HG03097 (cell line): Measurements from ENCODE around the gene CRX.
"Not testable (repeated sequence)": the region's sequence is repeated elsewhere in the genome, so short reads cannot be mapped to it uniquely, and the experiment has no call there.

Experiments used
- ATAC-seq: cut with Tn5 transposase; IDR thresholded peaks from one replicate; pipeline ENCODE4 v1.9.1; 2021; ENCODE audit not compliant: unreplicated experiment, low FRiP score

CRX gene

DNA sequence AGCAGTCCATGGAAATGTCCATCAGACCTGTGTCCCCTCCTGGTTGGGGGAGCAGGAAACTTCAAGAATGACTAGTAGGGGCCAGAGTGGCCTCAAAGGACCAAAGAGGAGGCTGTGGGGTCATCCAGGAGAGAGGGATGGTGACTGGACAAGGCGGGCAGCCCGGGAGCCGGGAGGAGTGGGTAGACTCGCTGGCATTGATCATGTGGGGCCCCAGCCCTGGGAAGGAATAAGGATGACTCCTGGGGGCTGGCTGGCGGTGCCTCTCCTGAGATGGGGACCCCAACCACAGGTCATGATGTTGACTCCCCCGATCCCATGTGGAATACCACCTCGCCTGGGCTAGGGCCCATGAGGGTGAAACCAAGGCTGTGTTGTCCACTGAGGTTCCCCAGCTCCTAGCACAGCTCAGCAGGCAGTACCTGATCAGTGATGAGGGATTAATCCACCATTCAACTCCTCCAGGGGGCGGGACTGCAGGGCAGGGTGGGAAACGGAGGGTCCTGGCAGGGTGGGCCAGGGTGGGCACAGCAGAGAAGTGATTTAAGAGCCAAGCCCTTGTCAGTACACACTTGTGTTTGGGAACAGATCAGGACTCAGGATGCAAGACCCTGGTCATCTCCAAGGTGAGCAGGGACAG lies 37.0 kb downstream of the CRX start, which contains the start of gene TPRX2:
Gene TPRX2 (plus strand): TSS at position 590 of the 640 bp plus-strand sequence. CDS start 12 bp downstream, at position 602.
- not testable (repeated sequence) for ATAC-seq

DNA sequence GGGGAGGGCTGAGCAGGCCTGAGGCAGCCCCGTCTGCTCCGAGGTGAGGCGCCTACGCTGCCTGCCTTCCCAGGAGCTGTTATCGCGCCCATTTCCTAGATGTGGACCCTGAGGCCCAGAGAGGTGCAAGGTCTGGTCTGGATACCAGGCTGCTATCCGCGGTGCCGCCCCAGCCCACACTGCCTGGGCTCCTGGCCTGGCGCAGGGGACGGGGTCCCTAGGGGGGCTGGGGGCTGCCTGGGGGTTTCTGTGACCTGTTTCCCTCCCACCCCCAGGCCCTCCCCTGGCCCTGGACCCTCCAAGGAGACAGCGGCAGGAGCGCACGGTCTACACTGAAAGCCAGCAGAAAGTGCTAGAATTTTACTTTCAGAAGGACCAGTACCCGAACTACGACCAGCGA lies 38.1 kb downstream of the CRX start:
- ATAC-seq, result not testable (repeated sequence)

DNA sequence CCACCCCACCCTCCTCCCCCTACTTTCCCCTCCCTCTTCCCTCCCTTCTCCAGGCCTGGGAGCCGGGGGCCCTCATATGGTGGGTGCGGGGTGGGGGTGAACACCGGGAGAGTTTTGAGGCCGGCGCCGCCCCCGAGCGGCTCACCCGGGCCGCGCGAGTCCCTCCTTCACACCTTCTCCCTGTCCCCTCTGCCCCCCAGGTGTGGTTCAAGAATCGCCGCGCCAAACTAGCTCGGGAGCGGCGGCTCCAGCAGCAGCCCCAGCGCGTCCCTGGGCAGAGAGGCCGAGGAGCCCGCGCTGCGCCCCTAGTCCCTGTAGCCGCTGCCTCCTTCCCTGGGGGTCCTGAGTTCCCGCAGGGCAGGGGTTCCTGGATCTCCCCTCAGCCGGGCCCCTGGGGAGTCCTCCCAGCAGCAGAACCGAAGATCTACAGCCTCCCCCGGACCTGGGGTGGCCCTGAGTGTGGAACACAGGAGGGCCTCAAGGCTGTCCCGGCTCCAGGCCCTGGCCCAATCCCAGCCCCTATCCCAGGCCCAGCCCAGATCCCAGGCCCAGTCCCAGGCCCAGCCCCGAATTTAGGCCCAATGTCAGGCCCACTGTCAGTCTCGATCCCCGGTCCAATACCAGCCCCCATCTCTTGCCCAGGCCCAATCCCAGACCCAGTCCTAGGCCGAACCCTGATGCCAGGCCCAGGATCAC lies 39.0 kb downstream of the CRX start:
- no peak for ATAC-seq

DNA sequence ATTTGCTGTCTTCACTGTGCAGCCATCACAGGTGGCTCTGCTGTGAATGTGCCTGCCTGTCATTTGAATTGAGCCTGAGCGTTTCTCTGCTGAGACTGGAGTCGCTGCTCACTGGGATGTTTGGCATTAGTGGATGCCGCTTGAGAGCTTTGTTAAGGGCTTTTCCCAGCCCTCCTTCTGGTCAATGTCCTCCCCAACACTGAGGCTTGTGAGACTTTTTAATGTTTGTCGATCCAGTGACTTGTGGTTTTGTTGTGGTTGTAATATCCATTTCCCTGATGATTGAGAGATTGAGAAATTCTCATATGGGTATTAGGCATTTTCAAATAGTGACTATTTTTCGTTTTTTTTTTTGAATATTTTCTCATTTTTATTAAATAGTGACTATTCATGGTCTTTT lies 39.9 kb downstream of the CRX start:
- no peak for ATAC-seq

DNA sequence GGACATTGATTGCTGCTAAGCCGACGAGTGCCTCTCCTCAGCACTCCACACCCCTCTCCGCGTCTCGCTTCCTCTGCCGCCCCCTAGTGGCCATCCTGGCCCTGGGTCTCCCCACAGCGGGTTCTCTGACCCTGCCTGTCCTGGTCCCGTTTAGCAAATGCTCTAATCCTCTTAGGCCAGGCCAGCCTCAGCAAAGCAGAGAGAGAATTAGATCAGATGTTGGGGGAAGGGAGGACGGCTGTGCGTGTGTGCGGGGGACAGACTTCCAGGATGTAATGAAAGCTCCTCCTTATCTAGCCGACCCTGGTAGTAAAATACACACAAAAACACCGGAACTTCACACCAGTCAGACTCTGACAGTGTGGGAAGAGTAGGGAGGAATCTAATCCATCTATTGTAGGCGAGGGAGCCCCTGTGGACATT lies 41.8 kb downstream of the CRX start:
- ATAC-seq, result no peak

DNA sequence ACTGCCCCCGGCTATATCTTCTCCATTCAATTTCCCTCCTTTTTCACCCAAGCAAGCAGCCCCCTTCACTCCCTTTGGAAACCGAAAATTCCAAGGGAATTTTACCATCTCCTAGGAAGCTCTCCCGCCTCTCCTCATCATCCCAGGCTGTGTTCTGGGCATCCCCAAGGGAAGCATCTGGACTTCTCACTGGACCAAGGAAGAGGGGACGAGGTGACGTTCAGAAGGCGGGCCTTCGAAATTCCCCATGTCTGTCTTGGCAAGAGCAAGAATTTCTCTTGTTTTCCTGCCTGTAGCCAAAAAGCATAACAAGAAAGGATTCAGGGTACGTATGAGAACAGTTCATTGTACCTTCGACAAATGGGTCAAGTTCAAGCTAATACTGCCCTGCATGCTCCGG lies 43.4 kb downstream of the CRX start:
- ATAC-seq, result no peak

DNA sequence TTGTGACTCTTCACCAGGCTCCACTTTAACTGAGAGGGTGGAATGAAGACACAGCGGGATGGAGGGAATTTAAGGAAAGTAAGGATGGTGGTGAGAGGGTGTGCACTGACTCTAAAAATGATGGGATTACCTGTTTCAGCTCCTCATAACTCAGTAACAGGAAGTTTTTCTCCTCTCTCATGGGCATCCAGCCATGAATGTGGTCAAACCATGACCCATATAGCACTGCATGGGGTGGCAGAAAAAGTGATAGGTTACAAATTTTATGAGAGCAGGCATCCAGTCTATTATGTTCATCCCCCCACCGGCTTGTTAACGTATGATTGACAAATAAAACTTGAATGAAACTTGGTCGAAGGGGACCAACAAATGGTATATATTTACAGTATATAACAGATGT lies 57.2 kb downstream of the CRX start:
- no peak for ATAC-seq

DNA sequence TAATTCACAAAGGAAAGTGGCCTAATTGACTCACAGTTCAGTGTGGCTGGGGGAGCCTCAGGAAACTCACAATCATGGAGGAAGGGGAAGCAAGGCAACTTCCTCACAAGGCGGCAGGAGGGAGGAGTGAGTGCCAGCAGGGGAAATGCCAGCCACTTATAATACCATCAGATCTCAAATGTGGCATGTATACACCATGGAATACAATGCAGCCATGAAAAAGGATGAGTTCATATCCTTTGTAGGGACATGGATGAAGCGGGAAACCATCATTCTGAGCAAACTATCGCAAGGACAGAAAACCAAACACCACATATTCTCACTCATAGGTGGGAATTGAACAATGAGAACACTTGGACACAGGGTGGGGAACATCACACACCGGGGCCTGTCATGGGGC lies 57.6 kb downstream of the CRX start:
- ATAC-seq, result not testable (repeated sequence)

DNA sequence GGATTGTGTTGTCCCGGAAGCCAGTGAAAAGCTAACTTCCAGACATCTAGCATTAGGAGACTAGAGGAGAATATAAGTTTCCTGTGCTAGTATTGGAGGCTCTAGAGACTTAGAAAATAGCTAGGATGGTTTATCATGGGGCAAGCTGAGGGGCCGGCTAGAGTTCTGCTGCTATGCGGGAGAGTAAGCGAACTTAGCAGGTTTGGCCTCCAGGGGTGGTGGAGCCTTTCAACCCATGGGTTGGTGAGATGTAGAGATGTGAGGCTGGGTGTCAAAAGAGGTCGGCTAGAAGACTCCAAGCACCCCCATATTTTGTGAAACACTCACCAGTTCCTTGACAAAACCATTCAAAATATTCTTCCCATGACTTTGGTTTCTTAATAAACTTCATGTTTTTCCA lies 60.0 kb downstream of the CRX start:
- no peak for ATAC-seq

DNA sequence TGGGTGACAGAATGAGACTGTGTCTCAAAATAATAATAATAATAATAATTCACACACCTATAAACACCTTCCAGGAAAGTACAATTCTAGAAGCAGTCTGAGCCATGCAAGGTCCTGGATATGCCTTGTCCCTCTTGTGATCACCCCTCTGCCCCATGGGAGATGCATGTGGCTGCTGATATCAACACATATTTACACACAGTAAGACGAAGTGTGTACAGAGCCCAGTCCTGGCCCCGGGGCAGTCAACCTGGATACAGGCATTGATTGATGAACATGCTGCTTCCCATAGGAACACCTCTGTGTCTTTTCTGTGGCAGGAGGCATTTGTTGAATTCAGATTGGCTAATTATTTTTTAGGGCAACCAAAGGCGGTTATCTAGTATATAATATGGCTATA lies 61.2 kb downstream of the CRX start:
- ATAC-seq, result no peak

DNA sequence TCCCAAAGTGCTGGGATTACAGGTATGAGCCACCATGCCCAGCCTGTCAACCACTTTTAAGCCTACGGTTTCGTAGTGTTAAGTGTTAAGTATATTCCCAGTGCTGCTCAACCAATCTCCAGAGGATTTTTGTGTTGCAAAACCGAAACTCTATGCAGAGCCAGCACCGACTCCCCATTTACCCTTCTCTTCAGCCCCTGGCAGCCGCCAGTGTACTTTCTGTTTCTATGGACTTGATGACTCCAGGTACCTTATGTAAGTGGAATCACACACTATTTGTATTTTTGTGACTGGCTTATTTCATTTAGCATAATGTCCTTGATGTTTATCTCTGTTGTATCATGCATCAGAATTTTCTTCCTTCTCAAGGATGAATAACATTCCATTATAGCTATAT lies 63.3 kb downstream of the CRX start:
- ATAC-seq, result no peak

DNA sequence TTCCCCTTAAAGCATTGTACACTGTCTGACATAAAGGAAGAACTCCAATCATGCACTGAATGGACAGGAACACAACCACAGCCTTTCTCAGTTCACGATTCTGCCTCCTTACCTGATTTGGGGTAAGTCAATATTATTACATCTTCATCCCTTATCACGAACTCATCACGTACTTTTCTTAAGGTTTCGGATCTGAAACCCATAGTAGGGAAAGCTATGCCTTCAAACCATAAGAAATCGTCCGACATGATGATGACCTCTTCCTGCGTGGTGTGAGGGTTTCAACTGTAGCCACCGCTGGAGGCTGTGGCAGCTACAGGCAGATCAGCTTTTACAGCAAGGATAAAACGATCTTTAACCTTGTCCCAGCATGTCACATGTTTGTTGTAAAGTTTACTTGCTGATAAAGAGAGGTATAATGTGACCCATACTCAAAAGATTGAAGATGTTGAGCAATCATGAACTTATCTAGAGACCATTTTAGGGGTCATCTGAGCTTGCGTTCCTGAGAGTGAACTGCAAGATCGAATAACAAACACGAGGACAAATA lies 64.3 kb downstream of the CRX start, which contains the start of gene SULT2A1:
Gene SULT2A1 (minus strand): TSS at position 306 of the 550 bp plus-strand sequence. CDS start 58 bp downstream, at position 248.
- no peak for ATAC-seq

DNA sequence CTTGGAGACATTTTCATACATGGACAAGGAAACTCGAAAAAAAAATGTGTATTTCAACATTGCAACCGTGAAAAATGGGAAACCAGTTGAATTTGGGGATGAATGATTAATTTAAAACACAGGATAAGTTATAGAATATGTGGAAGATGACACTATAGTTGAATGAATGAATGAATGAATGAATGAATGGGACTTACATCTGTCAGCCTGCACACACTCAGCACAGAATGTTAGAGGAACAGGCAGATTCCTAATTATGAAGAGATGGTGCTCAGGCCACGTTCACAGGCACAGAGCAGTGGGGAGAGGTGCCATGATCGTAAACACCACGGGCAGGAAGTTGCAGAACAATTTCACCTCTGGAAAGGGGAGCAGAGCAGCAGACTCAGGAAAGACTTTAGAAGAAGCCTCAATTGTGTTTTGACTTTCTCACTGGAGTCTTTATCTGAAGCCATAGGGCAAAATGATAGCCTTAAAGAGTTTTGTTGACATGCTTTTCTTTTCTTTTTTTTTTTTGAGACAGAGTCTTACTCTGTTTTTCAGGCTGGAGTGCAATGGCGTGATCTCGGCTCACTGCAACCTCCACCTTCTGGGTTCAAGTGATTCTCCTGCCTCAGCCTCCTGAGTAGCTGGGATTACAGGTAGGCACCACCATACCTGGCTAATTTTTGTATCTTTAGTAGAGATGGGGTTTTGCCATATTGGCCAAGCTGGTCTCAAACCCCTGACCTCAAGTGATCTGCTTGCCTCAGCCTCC lies 69.3 kb downstream of the CRX start:
- no peak for ATAC-seq

DNA sequence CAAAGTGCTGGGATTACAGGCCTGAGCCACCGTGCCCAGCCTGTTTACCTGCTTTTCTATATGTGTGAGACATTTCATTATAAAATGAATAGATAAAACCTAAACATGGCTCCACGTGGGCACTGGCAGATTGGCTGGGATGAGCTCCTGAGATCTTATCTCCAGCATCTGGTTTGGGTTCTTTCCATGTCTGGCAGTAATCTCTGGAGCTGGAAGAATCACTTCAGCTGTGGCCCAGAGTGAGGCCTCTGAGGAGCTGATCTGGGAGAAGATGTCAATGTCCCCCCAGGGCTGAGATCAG lies 69.8 kb downstream of the CRX start:
- no peak for ATAC-seq

DNA sequence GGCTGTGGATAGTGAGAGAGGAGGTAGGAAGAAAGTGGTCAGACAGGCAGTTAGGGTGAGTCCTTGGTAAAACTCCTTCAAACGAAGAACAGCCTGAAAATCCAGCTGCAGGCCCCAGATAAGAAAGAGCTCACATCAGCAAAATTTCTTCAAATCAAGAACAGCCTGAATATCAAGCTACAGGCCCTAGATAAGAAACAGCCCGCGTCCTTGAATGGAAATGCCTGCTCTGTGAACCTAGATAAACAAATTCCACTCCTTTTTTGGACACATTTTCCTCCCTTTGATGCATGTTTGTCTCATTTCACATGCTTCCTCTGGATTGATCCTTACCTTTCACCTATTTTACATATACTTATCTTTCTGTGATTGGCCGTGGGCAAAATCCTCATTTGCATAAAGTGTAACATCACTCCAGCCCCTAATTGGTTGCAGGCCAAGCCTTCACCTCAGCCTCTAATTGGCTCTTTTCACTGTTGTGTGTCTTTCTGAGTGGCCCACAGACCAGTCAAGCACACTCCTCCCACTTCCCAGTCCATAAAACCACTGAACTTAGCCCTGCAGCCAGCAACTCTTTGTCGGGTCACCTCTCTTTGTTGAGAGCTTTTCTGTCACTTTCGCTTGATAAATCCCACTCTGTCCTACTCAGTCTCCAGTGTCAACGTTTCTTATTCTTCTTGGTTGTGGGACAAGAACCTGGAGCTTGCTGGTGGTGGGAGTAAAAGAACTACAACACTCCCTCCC lies 70.4 kb downstream of the CRX start:
- no peak for ATAC-seq
